ENCODE results near the gene CKAP4.

The CKAP4 gene

DNA sequence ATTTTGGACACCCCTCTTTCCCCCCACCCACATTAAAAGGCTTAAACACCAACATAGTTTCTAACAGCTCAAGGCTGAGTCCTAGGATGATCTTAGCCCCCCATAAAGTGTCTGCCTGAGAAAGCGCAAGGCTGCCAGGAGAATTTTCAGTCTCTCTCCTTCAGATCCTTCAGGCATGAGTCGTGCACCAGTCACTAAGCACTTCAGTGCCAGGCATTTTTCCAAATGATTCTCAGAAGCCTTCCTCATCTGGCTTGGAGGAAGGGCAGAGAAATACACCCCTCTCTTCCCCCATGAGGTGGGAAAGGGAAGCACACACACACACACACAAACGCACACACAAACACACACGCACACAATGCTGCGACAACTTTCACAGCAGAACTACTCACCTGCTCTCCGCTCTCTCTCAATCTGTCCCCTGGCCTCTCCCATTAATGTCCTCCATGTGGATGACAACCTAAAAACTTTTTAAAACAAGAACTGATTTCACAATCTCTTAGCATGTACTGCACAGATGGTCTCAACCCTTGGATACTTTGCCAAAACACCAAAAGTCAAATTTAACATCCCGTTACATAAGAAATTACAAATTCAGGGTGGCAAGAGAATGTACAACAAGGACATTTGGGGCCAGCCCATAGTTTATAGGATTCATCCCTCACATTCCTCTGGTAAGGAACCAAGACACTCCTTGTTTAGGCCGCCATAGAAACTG, 49.8 kb downstream of the CKAP4 start:
- no peak for DNase-seq (ENCODE audit: low read depth in 3 of 3)

DNA sequence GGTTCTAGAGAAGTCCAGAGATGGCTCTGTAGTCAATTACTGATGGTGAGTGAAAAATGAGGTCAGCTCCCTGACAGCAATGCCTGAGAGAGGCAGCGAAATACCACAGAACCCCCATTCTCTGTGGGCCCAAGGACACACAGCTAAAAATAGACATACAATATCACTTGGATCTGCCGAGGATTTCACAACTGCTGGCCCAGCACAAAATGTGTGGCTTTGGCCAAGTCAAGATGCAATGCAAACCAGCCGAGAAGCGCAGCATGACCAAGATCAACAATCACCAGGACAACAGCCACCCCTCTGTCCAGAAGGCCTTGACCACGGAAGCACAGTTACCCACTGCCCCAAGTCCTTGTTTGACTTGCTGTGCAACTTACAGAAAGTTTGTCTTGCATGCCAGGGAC, 52.2 kb downstream of the CKAP4 start:
- DNase-seq (ENCODE audit: low read depth in 3 of 3): no peak

DNA sequence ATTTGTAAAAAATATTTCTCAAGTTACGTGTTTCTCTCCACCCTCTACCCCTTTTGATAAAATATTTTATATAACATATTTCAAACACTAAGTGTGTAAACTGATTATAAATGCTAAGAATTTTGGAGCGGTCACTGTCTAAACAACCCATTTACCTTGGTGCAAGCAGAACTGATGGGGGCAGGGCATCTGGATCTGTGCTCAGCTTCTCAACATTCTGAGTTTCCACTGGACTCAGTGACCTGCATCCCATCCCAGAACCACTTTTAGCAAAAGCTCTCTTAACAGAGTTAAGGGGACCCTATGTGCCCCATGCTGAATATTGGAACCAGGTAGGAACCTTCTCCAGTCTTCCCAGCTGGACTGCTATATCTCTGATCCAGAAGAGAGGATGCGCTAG, 53.5 kb downstream of the CKAP4 start:
- DNase-seq (ENCODE audit: low read depth in 3 of 3): no peak

DNA sequence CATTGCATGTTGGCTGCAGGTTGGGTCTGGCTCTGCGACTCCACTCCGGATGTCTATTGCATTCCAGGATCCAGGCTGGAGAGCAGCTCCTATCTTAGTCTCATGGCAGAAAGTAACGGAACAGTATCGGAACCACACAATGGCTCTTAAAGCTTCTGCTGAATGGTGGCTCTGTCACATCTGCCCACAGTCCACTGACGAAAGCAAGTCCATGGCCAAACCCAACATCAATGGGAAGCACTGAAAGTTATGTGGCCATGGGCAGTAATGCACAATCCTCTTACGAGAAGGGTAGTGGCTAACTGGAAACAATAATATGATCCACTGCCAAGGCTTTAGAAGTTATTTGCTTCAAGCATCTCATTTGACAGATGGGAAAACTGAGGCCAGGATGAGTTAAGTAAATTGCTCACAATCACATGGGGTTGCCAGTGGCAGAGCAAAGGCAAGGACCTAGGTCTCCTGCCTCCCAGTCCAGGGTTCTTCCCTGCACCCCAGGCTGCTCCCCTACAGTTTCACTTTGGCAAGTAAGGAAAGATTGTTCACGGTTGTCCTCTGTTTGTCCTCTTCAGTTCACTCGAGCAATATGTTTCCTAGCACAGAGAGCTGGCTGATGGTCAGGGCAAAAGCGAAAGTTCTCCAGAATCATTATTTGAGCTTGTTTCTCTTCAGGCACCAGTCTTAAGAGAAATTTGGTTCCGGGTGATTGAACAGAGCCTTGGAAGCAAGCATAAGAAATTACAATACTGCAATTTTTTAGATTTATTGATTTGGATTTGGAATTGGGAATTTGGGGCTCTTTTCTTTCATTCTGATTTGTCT, 54.2 kb downstream of the CKAP4 start:
- no peak for DNase-seq (ENCODE audit: low read depth in 3 of 3)

DNA sequence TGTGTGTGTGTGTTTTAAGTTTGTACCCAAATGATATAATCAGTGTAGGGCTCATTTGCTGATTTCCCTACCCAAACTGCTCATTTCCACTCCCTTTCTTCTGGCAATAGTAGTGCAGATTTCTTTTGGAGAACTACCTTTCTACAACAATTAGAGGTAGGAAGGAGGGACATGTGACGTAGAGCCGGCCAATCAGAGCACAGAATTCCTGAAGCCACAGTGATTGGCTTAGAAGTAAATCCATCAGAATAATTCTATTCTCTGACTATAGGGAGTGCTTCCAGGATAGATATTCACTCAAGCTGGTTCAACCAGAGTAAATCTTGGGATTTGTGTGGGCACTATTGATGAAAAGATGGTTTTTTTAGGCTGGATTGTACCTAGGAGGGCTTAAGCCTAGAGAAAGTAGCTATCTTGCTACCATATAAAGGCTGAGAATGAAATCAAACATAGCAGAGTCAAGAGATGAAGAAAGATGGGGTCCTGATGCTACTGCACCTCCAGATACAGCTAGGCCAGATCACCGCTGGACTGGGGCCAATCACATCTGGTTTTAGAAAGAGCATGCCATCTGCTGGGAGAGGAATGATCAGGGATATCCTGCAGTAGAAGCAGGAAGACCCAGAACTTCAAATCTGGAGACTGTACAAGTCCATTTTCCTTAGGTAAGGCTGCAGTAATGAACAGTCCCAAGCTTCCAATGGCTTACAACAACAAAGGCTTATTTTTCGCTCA, 55.0 kb downstream of the CKAP4 start:
- DNase-seq (ENCODE audit: low read depth in 3 of 3): no peak

DNA sequence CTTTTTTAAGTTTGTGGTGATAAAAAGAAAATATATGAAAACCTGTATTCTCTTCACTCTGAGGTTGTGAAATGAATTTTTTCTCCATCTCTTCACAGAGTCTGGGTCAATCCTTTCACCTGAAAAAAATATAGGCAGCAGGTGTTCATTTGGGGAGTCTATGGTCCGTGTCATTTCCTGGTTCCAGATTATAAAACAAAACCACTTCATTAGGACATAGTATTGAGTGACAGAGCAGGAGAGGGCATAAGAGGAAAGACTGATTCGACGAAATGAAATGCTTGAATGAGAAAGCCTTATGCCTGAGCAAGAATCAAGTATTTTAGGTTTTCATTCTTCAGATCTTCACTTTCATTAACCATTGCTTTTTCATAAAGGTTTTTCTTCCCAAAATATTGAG, 57.2 kb downstream of the CKAP4 start:
- no peak for DNase-seq (ENCODE audit: low read depth in 3 of 3)

DNA sequence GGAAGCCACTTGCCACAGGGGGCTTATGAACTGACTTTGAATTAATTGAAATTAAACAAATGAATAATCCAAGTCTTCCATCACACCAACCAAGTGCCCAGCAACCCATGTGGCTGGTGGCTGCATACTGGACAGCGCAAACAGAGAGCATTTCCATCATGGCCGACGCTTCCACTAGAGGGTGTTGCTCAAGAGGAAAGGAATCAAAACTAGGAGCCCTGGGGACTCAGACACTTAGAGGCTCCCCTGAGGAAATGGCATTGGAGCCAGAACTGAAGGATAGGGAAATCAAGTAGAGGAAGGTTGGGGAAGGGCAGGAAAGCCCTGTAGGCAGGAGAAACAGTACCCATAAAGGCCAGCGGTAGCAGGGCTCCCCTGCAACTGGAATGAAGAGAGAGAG, 58.5 kb downstream of the CKAP4 start:
- DNase-seq (ENCODE audit: low read depth in 3 of 3): no peak

DNA sequence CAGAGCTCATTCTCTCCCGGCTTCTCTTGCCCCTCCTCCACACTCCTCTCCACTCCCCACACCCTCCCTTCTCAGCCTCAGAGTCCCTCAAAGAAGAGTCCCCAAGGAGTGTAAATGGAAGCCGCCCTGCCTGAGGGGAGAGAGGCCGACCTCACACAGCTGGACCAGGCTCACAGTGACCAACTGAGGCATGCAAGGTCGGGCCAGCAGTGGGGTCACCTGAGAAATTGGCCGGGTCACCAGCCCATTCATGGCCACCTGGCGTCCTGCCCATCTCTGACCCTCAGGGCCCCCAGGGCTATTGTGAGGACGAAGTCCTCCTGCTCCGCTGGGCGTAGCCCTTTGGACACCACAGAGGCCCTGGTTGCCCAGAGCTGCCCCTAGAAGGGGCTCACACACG, 59.6 kb downstream of the CKAP4 start:
- DNase-seq (ENCODE audit: low read depth in 3 of 3): no peak

Measured in stimulated activated CD4-positive, alpha-beta T cell treated with anti-CD3 and anti-CD28 coated beads, TNF-alpha, amount 100 ng/mL, for 4 hours (primary cell).